ENCODE results near the gene UQCR11. TPM values are rescaled to one million over a fixed set of nuclear protein-coding genes. Genes with fewer than 3 reads are reported as not detected.

The UQCR11 gene
- total RNA-seq, 1 donor from 2014 or later = 171 TPM

DNA sequence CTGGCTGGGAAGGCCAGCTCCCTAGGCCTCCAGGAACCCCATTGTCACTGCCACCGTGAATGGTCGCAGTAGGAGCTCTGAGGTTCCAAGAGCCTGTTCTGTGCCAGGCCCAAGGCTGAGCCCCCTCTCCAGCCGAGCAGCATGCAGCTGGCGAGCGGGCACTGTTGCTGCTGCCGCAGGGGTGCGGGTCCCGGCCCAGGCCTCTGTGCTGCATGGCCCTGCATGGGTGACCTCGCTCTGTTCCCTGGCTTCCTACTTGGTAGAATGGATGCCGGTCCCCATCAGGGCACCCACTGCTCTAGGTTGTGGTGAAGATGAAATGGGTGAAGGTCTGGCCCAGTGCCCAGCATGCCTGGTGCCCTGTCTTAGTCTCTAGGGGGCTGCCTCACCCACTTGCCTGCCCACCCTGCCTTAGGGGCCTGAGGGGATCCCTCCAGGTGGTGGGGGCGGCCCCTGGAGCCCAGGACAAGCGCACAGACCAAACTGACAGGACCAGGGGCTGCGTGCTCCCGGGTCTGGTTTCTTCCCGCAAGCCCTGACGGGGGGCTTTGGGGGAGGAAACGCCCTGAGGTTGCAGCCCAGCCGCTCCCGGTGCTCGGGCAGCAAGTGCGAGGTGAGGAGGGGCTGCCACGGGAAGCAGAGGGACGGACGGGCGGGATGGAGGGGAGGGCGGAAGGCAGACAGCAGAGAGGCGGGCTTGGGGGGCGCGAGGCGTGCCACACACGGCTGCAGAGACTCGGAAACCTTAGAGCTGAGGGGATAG lies 8.7 kb upstream of the UQCR11 start:
- no peak overlapping the region for H3K27ac Mint-ChIP-seq
- no peaks in the 10 kb centered on the region for H3K4me1 Mint-ChIP-seq (ENCODE audit: low read depth)
- TF ChIP-seq, protein P1, sequence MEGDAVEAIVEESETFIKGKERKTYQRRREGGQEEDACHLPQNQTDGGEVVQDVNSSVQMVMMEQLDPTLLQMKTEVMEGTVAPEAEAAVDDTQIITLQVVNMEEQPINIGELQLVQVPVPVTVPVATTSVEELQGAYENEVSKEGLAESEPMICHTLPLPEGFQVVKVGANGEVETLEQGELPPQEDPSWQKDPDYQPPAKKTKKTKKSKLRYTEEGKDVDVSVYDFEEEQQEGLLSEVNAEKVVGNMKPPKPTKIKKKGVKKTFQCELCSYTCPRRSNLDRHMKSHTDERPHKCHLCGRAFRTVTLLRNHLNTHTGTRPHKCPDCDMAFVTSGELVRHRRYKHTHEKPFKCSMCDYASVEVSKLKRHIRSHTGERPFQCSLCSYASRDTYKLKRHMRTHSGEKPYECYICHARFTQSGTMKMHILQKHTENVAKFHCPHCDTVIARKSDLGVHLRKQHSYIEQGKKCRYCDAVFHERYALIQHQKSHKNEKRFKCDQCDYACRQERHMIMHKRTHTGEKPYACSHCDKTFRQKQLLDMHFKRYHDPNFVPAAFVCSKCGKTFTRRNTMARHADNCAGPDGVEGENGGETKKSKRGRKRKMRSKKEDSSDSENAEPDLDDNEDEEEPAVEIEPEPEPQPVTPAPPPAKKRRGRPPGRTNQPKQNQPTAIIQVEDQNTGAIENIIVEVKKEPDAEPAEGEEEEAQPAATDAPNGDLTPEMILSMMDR (IDR thresholded peaks at IDR 0.05; ENCODE audit: unreplicated experiment) = no peak
- no peaks in the 10 kb centered on the region for H3K27me3 Mint-ChIP-seq
- no peak overlapping the region for H3K4me3 Mint-ChIP-seq (ENCODE audit: low read depth)
- no peak for DNase-seq (ENCODE audit: low spot score, unreplicated experiment)
- no peaks in the 10 kb centered on the region for H3K9me3 Mint-ChIP-seq (ENCODE audit: low read depth)
- peaks cover 29% of the 10 kb centered on the region for H3K36me3 Mint-ChIP-seq (ENCODE audit: insufficient read depth)

DNA sequence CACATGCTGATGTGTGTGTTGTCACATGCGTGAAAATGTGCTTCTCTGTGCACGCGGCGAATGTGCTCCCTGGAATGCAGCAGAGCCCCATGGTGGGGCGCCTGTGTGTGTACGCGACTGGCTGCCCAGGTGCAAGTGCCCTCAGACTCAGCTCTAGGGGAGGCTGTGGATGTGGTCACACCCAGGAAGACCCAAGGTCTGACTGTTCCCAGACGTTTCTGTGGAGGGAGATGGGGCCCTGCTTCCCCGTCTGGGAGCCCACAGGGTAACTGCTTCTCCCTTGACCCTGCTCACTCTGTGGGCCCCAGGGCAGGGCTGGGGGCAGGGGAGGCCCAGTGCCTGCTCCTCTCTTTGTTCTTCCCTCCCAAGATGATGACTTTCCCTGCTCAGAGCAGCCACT lies 7.9 kb upstream of the UQCR11 start:
- Mint-ChIP-seq H3K4me1 (ENCODE audit: low read depth) (no peaks in the 10 kb centered on the region), H3K27ac (no peak overlapping the region), H3K9me3 (ENCODE audit: low read depth) (no peaks in the 10 kb centered on the region), H3K27me3 (no peaks in the 10 kb centered on the region), H3K4me3 (ENCODE audit: low read depth) (no peak overlapping the region), H3K36me3 (ENCODE audit: insufficient read depth) (peaks cover 25% of the 10 kb centered on the region)
- TF ChIP-seq, protein P1 (IDR thresholded peaks at IDR 0.05; ENCODE audit: unreplicated experiment) = no peak
- no peak for DNase-seq (ENCODE audit: low spot score, unreplicated experiment)

DNA sequence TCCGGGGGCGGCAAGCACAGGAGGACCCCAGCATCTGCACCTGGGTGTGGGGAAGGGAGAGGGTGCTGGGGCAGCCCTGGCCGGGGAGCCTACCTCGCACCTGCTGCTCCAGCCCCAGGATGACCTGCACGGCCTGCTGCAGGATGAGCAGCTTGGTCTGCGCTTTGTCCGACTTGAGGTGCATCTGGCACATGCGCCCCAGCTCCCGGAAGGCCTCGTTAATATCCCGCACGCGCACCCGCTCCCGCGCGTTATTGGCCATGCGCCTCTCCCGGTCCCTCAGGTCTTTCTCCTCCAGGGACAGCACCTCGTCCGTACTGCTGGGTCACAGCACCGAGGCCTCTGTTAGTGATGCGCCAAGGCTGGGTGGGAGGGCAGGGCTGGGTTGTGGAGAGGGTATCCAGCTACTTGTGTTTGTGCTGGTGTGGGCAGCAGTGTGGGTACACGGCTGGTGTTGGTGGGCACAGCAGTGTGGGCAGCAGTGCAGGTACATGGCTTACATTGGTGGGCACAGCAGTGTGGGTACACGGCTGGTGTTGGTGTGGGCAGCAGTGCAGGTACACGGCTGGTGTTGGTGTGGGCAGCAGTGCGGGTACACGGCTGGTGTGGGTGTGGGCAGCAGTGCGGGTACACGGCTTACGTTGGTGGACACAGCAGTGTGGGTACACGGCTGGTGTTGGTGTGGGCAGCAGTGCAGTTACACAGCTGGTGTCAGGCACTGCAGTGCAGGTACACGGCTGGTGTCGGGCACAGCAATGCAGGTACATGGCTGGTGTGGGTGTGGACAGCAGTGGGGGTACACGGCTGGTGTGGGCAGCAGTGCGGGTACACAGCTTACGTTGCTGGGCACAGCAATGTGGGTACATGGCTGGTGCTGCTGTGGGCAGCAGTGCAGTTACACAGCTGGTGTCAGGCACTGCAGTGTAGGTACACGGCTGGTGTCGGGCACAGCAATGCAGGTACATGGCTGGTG lies 7.1 kb upstream of the UQCR11 start:
- no peaks in the 10 kb centered on the region for H3K27me3 Mint-ChIP-seq
- no peaks in the 10 kb centered on the region for H3K4me1 Mint-ChIP-seq (ENCODE audit: low read depth)
- TF ChIP-seq, protein P1 (IDR thresholded peaks at IDR 0.05; ENCODE audit: unreplicated experiment) = no peak
- H3K9me3 Mint-ChIP-seq (ENCODE audit: low read depth) = no peaks in the 10 kb centered on the region
- H3K4me3 Mint-ChIP-seq (ENCODE audit: low read depth) = no peak overlapping the region
- no peak overlapping the region for H3K27ac Mint-ChIP-seq
- no peak for DNase-seq (ENCODE audit: low spot score, unreplicated experiment)
- H3K36me3 Mint-ChIP-seq (ENCODE audit: insufficient read depth) = peaks cover 23% of the 10 kb centered on the region

DNA sequence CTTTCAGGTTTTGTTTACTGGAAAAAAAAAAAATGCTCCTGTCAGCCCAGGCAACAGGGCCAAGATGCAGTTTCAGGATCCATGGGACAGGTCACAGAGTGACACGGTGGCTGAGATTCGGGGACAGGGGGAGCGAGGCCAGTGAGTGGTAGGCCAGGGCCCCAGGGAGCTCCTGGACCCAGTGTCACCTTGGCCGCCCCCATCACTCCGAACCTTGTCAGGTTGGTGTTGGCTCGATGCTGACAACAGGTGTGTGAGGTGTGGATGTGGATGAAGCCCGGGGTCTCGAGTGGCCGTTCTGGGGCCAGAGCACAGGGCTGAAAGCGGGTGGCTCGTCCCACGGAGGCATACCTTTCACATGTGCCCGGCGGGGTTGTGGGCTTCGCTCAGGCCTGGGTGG lies 6.1 kb upstream of the UQCR11 start:
- TF ChIP-seq, protein P1 (IDR thresholded peaks at IDR 0.05; ENCODE audit: unreplicated experiment) = no peak
- Mint-ChIP-seq H3K36me3 (ENCODE audit: insufficient read depth) (peaks cover 18% of the 10 kb centered on the region), H3K27me3 (no peaks in the 10 kb centered on the region), H3K27ac (no peak overlapping the region), H3K4me3 (ENCODE audit: low read depth) (no peak overlapping the region), H3K4me1 (ENCODE audit: low read depth) (peaks cover 1% of the 10 kb centered on the region), H3K9me3 (ENCODE audit: low read depth) (no peaks in the 10 kb centered on the region)
- no peak for DNase-seq (ENCODE audit: low spot score, unreplicated experiment)

DNA sequence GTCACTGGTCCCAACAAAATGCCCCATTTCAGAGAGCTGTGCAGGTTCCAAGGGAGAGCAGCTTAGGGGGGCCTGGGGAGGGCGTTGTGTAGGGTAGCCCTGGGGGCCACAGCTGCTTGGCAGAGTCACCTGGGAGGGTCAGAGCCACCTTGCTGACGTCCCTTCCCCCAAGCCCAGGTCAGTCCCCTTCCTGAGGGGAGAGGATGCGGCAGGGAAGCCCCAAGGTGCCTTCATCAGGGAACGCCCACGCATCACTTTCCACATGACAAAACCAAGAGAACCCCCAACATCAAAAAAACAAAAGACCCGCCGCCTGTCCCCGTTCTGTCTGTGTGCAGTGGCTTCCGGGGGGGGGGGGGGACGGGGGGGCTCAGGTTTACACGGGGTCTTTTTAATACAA lies 5.3 kb upstream of the UQCR11 start:
- no peak overlapping the region for H3K4me3 Mint-ChIP-seq (ENCODE audit: low read depth)
- no peak for DNase-seq (ENCODE audit: low spot score, unreplicated experiment)
- H3K4me1 Mint-ChIP-seq (ENCODE audit: low read depth) = peaks cover 5% of the 10 kb centered on the region
- TF ChIP-seq, protein P1 (IDR thresholded peaks at IDR 0.05; ENCODE audit: unreplicated experiment) = no peak
- no peaks in the 10 kb centered on the region for H3K27me3 Mint-ChIP-seq
- H3K9me3 Mint-ChIP-seq (ENCODE audit: low read depth) = no peaks in the 10 kb centered on the region
- H3K27ac Mint-ChIP-seq = no peak overlapping the region
- peaks cover 14% of the 10 kb centered on the region for H3K36me3 Mint-ChIP-seq (ENCODE audit: insufficient read depth)

All from progenitor cell of endocrine pancreas (in vitro differentiated cells).